Measurements from ENCODE around the gene SLC45A3. TPM values are rescaled to one million over a fixed set of nuclear protein-coding genes. Genes with fewer than 3 reads are reported as not detected.

The SLC45A3 gene
- total RNA-seq, 1 experiment from 2014 or later: 16.7 TPM

GRCh38 chr1:205630241-205630640 is 50.1 kb downstream of the SLC45A3 start:
- H4K5ac ChIP-seq (ENCODE audit: insufficient read length, low read depth, low read length): no peak overlapping the region
- H3K4me1 ChIP-seq (ENCODE audit: insufficient read depth, low read length): no peaks in the 10 kb centered on the region
- no peak overlapping the region for H3K4ac ChIP-seq (ENCODE audit: low read depth, low read length)
- no peaks in the 10 kb centered on the region; a peak in 1 of 5 replicates for H3K9me3 Mint-ChIP-seq
- peak overlapping the region; percentile 53 for H3K9ac ChIP-seq (ENCODE audit: extremely low read depth, insufficient read length, low read length)
- H2BK15ac ChIP-seq (ENCODE audit: low read depth, low read length): no peak overlapping the region
- H3K56ac ChIP-seq (ENCODE audit: insufficient read length, low read depth, low read length): no peak overlapping the region
- no CpG with 5 or more reads among the region's 3 CpGs for WGBS (ENCODE audit: extremely low coverage, insufficient read length, low lambda C conversion rate)
- DNase-seq: no peak
- H3K23me2 ChIP-seq (ENCODE audit: insufficient read length, low read depth, low read length, poor library complexity, severe bottlenecking): peaks cover 8% of the 10 kb centered on the region
- peaks cover 1 to 14% (median 4%) of the 10 kb centered on the region in 3 experiments; a peak in 5 of 7 replicates for H3K36me3 Mint-ChIP-seq (ENCODE audit: insufficient read depth in 1 of 3, low read depth in 3 of 3)
- H2AFZ ChIP-seq (ENCODE audit: low read length): no peak overlapping the region
- TF ChIP-seq CTCF (conservative IDR thresholded peaks at IDR 0.05): no peak
- H3K27ac ChIP-seq (ENCODE audit: insufficient read length, low read depth, low read length): no peak overlapping the region
- H3K4me1 Mint-ChIP-seq: peaks cover 18 to 26% of the 10 kb centered on the region in 2 experiments
- H4K8ac ChIP-seq (replicated peaks; ENCODE audit: insufficient read length, low read depth, low read length): no peak overlapping the region
- no peak overlapping the region for H2BK12ac ChIP-seq (ENCODE audit: insufficient read length, low read depth, low read length)
- no peaks in the 10 kb centered on the region for H3K9me3 ChIP-seq (ENCODE audit: control insufficient read depth, low read depth, low read length)
- H3K27ac Mint-ChIP-seq: peak overlapping the region; percentile 99 to 100 (median 100); a peak in 5 of 7 replicates
- H2BK20ac ChIP-seq (ENCODE audit: low read depth, low read length, poor library complexity, severe bottlenecking): no peak overlapping the region
- H3K14ac ChIP-seq (ENCODE audit: insufficient read depth, low read length): no peak overlapping the region
- no peaks in the 10 kb centered on the region for H4K20me1 ChIP-seq (ENCODE audit: control insufficient read depth, insufficient read depth, insufficient read length)
- no peak overlapping the region for H3K18ac ChIP-seq (ENCODE audit: insufficient read length, low read depth, low read length)
- peaks cover 3% of the 10 kb centered on the region; the same call in 1 of the 2 replicates for H3K27me3 Mint-ChIP-seq (ENCODE audit: low read depth)
- H4K91ac ChIP-seq (ENCODE audit: insufficient read length, low read depth, low read length): no peak overlapping the region
- H3K27me3 ChIP-seq (ENCODE audit: insufficient read depth, low read length): no peaks in the 10 kb centered on the region
- peak overlapping the region; percentile 87 for H3K4me2 ChIP-seq (ENCODE audit: insufficient read depth, insufficient read length, low read length)
- H3K4me3 Mint-ChIP-seq: peak overlapping the region; percentile 95 to 97
- no peak overlapping the region for H2BK120ac ChIP-seq (ENCODE audit: low read depth, low read length, poor library complexity, severe bottlenecking)
- no peak overlapping the region for H2BK5ac ChIP-seq (ENCODE audit: insufficient read length, low read length)
- no peak overlapping the region for H2AK5ac ChIP-seq (ENCODE audit: insufficient read length, low read length)
- H3K79me2 ChIP-seq (ENCODE audit: insufficient read depth, low read length): peaks cover 22% of the 10 kb centered on the region; the same call in 1 of the 2 replicates
- H3K23ac ChIP-seq (ENCODE audit: insufficient read length, low read depth, low read length): no peak overlapping the region
- H3T11ph ChIP-seq (ENCODE audit: low read length): no peak overlapping the region
- H3K79me1 ChIP-seq (ENCODE audit: insufficient read depth, low read depth, low read length, poor library complexity, severe bottlenecking): peaks cover 1% of the 10 kb centered on the region
